Measurements from ENCODE around the gene ARHGAP27.

ARHGAP27 gene

GRCh38 chr17:45436625-45437464 lies 4.2 kb upstream of the ARHGAP27 start:
- no peak for TF ChIP-seq CTCF (IDR thresholded peaks at IDR 0.05)

GRCh38 chr17:45436161-45436560 lies 3.5 kb upstream of the ARHGAP27 start:
- TF ChIP-seq CTCF (IDR thresholded peaks at IDR 0.05) = no peak

- TF ChIP-seq CTCF (IDR thresholded peaks at IDR 0.05) = no peak
Measured at GRCh38 chr17:45435481-45435880, 2.8 kb upstream of the ARHGAP27 start.

GRCh38 chr17:45433159-45433535 lies 477 bp upstream of the ARHGAP27 start:
- no peak for TF ChIP-seq CTCF (IDR thresholded peaks at IDR 0.05)

- no peak for TF ChIP-seq CTCF (IDR thresholded peaks at IDR 0.05)
Measured at GRCh38 chr17:45431531-45432404, 902 bp downstream of the ARHGAP27 start.

GRCh38 chr17:45430738-45431530 lies 1.7 kb downstream of the ARHGAP27 start:
- TF ChIP-seq CTCF (IDR thresholded peaks at IDR 0.05) = no peak

Data from LNCAP (cell line).